Pons (tissue), 1 donor: ENCODE measurements around the gene ECPAS.
"Not testable (repeated sequence)": the region's sequence is repeated elsewhere in the genome, so short reads cannot be mapped to it uniquely, and the experiment has no call there.

Experiments used
- DNase-seq: peaks from one replicate; pipeline ENCODE4 v3.0.0-alpha.2; 2016; ENCODE audit warnings: low spot score

The ECPAS gene

GRCh38 chr9:111477677-111478076, 6.5 kb downstream of the ECPAS start:
- no peak for DNase-seq

GRCh38 chr9:111475195-111475594, 9.0 kb downstream of the ECPAS start:
- no peak for DNase-seq

- DNase-seq: no peak
Observed at GRCh38 chr9:111474385-111474784, 9.8 kb downstream of the ECPAS start.

- no peak for DNase-seq
Observed at GRCh38 chr9:111467778-111468367, 16.3 kb downstream of the ECPAS start.

GRCh38 chr9:111463048-111463447, 21.1 kb downstream of the ECPAS start:
- DNase-seq: no peak

GRCh38 chr9:111458139-111459009, 25.8 kb downstream of the ECPAS start:
- DNase-seq: no peak

- DNase-seq: no peak
Observed at GRCh38 chr9:111456529-111456928, 27.7 kb downstream of the ECPAS start.

- no peak for DNase-seq
Observed at GRCh38 chr9:111455638-111456037, 28.5 kb downstream of the ECPAS start.

GRCh38 chr9:111454751-111455150, 29.4 kb downstream of the ECPAS start:
- no peak for DNase-seq

GRCh38 chr9:111451570-111451969, 32.6 kb downstream of the ECPAS start:
- no peak for DNase-seq

- no peak for DNase-seq
Observed at GRCh38 chr9:111450124-111450523, 34.1 kb downstream of the ECPAS start.

- DNase-seq: no peak
Observed at GRCh38 chr9:111449705-111450104, 34.5 kb downstream of the ECPAS start.

GRCh38 chr9:111445799-111446198, 38.4 kb downstream of the ECPAS start:
- DNase-seq: not testable (repeated sequence)

GRCh38 chr9:111443454-111443853, 40.7 kb downstream of the ECPAS start:
- no peak for DNase-seq

GRCh38 chr9:111442360-111443027, 41.7 kb downstream of the ECPAS start:
- no peak for DNase-seq

GRCh38 chr9:111440226-111440625, 44.0 kb downstream of the ECPAS start:
- no peak for DNase-seq

GRCh38 chr9:111438541-111439235, 45.5 kb downstream of the ECPAS start:
- no peak for DNase-seq

- DNase-seq: no peak
Observed at GRCh38 chr9:111436571-111436970, 47.6 kb downstream of the ECPAS start.

GRCh38 chr9:111433082-111433481, 51.1 kb downstream of the ECPAS start:
- DNase-seq: no peak

- DNase-seq: no peak
Observed at GRCh38 chr9:111431684-111432083, 52.5 kb downstream of the ECPAS start.

GRCh38 chr9:111429175-111429574, 55.0 kb downstream of the ECPAS start:
- no peak for DNase-seq

- no peak for DNase-seq
Observed at GRCh38 chr9:111427186-111427585, 57.0 kb downstream of the ECPAS start.
